Measurements from ENCODE around the gene TEC. TPM values are rescaled to one million over a fixed set of nuclear protein-coding genes. Genes with fewer than 3 reads are reported as not detected.
"Not testable (repeated sequence)": the region's sequence is repeated elsewhere in the genome, so short reads cannot be mapped to it uniquely, and the experiment has no call there.

The TEC gene
- total RNA-seq, 1 donor from 2014 or later = 0.35 TPM

DNA sequence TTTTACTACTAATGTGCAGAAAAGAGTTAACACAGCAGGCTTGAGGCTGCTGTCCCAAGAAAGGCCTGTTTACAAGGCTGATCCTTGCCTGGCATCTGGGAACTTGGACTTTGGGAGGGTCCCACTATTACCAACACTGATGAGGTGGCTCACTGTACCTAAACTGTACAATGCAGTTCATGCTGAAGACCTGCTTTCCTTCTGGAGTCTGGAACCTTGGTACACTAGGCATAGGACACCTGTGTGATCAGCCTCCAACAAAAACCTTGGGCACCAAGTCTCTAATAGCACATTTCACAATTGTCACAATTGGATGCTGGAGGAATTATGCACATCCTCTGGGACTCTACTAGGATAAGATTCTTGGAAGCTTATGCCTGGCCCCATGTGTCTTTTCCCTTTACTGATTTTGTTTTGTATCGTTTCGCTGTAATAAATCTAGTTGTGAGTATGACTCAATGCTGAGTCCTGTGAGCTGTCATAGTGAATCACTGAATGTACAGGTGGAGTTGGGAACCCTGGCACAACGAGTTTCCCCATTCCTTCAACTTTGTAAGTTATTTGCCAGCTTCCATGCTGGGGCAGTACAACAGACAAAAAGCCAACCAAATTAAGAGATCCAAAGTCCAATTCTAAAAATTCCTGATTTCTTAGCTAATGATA lies 45.9 kb downstream of the TEC start:
- DNase-seq (ENCODE audit: low spot score) = no peak
- H3K4me3 Mint-ChIP-seq (ENCODE audit: unreplicated experiment) = no peak overlapping the region
- H3K27ac Mint-ChIP-seq (ENCODE audit: unreplicated experiment) = no peak overlapping the region
- peaks cover 36% of the 10 kb centered on the region for H3K27me3 Mint-ChIP-seq (ENCODE audit: low read depth)
- TF ChIP-seq, protein P1, sequence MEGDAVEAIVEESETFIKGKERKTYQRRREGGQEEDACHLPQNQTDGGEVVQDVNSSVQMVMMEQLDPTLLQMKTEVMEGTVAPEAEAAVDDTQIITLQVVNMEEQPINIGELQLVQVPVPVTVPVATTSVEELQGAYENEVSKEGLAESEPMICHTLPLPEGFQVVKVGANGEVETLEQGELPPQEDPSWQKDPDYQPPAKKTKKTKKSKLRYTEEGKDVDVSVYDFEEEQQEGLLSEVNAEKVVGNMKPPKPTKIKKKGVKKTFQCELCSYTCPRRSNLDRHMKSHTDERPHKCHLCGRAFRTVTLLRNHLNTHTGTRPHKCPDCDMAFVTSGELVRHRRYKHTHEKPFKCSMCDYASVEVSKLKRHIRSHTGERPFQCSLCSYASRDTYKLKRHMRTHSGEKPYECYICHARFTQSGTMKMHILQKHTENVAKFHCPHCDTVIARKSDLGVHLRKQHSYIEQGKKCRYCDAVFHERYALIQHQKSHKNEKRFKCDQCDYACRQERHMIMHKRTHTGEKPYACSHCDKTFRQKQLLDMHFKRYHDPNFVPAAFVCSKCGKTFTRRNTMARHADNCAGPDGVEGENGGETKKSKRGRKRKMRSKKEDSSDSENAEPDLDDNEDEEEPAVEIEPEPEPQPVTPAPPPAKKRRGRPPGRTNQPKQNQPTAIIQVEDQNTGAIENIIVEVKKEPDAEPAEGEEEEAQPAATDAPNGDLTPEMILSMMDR (IDR thresholded peaks at IDR 0.05) = no peak
- H3K9me3 Mint-ChIP-seq (ENCODE audit: low read depth) = peaks cover 3% of the 10 kb centered on the region
- H3K4me1 Mint-ChIP-seq (ENCODE audit: low read depth) = no peaks in the 10 kb centered on the region
- H3K36me3 Mint-ChIP-seq (ENCODE audit: low read depth) = peaks cover 3% of the 10 kb centered on the region

DNA sequence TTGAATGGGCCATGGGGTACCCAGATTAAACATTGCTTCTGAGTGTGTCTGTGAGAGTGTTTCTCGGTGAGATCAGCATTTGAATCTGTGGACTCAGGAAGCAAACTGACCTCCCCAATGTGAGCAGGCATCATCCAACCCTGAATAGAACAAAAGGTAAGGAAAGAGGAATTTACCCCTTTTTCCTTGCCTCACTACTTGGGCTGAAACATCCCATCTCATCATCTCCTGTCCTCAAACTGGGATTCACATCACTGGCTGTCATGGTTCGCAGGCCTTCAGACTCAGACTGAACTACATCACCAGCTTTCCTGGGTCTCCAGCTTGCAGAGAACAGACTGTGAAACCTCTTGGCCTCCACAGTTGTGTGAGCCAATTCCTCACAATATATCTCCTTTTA lies 47.1 kb downstream of the TEC start:
- Mint-ChIP-seq H3K4me3 (ENCODE audit: unreplicated experiment) (no peak overlapping the region), H3K27ac (ENCODE audit: unreplicated experiment) (no peak overlapping the region), H3K27me3 (ENCODE audit: low read depth) (peaks cover 33% of the 10 kb centered on the region), H3K9me3 (ENCODE audit: low read depth) (peaks cover 3% of the 10 kb centered on the region), H3K36me3 (ENCODE audit: low read depth) (peaks cover 3% of the 10 kb centered on the region), H3K4me1 (ENCODE audit: low read depth) (no peaks in the 10 kb centered on the region)
- no peak for DNase-seq (ENCODE audit: low spot score)
- TF ChIP-seq, protein P1 (IDR thresholded peaks at IDR 0.05) = no peak

DNA sequence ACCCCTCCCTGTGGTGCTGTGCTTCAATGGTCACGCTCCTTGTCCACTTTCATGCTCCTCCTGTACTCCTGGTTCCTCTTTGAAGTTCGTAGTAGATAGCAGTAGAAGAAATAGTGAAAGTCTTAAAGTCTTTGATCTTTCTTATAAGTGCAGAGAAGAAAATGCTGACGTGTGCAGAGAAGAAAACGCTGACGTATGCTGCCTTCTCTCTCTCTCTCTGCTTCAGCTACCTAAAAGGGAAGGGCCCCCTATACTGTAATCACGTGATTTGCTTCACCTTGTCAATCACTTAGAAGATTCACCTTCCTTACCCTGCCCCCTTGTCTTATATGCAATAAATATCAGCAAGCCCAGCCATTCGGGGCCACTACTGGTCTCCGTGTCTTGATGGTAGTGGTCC lies 50.2 kb downstream of the TEC start:
- H3K4me1 Mint-ChIP-seq (ENCODE audit: low read depth); H3K27ac Mint-ChIP-seq (ENCODE audit: unreplicated experiment); H3K4me3 Mint-ChIP-seq (ENCODE audit: unreplicated experiment); H3K36me3 Mint-ChIP-seq (ENCODE audit: low read depth); H3K9me3 Mint-ChIP-seq (ENCODE audit: low read depth); DNase-seq (ENCODE audit: low spot score): not testable (repeated sequence)
- peaks cover 23% of the 10 kb centered on the region for H3K27me3 Mint-ChIP-seq (ENCODE audit: low read depth)

DNA sequence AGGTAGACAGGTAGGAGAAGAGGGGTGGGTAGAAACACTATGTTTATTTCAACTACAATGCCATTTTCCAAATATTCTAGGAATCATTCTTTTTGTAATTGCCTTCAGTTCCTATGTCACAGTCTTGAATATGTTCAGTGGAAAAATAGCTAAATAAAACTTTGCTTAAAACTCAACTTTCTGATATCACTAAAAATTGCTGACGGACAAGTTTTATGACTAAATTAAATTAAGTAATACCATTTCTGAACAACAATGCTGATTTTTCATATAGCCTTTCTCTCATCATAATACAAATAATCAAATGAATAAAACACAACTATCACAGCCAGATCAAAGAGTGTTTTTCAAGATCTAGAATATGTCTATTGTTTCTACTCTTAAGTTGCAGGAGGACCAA lies 53.1 kb downstream of the TEC start:
- peaks cover 3% of the 10 kb centered on the region for H3K9me3 Mint-ChIP-seq (ENCODE audit: low read depth)
- TF ChIP-seq, protein P1 (IDR thresholded peaks at IDR 0.05) = no peak
- H3K4me3 Mint-ChIP-seq (ENCODE audit: unreplicated experiment) = no peak overlapping the region
- H3K27ac Mint-ChIP-seq (ENCODE audit: unreplicated experiment) = no peak overlapping the region
- H3K27me3 Mint-ChIP-seq (ENCODE audit: low read depth) = peaks cover 26% of the 10 kb centered on the region
- H3K36me3 Mint-ChIP-seq (ENCODE audit: low read depth) = peaks cover 3% of the 10 kb centered on the region
- H3K4me1 Mint-ChIP-seq (ENCODE audit: low read depth) = no peaks in the 10 kb centered on the region
- no peak for DNase-seq (ENCODE audit: low spot score)

DNA sequence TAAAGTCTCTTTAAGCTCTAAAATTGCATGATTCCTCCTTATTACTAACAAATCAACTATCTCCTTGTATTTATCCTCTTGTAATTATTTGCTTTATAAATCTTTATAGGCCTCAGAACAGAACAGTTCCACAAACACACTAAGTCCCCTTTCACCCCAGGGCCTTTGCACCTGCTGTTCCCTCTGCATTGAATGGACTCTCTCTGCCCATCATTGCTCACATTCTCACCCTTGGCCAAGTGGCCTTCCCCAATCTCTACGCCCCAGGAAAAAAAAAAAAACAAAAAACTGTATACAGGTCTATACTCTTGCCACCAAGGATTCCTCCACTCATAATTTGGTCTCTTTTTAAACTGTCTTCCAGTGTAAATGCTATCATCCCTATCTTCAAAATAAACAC lies 53.7 kb downstream of the TEC start:
- TF ChIP-seq, protein P1 (IDR thresholded peaks at IDR 0.05) = no peak
- DNase-seq (ENCODE audit: low spot score) = no peak
- H3K27me3 Mint-ChIP-seq (ENCODE audit: low read depth) = peaks cover 26% of the 10 kb centered on the region
- H3K27ac Mint-ChIP-seq (ENCODE audit: unreplicated experiment) = no peak overlapping the region
- no peaks in the 10 kb centered on the region for H3K4me1 Mint-ChIP-seq (ENCODE audit: low read depth)
- peaks cover 3% of the 10 kb centered on the region for H3K36me3 Mint-ChIP-seq (ENCODE audit: low read depth)
- H3K4me3 Mint-ChIP-seq (ENCODE audit: unreplicated experiment) = no peak overlapping the region
- peaks cover 3% of the 10 kb centered on the region for H3K9me3 Mint-ChIP-seq (ENCODE audit: low read depth)

DNA sequence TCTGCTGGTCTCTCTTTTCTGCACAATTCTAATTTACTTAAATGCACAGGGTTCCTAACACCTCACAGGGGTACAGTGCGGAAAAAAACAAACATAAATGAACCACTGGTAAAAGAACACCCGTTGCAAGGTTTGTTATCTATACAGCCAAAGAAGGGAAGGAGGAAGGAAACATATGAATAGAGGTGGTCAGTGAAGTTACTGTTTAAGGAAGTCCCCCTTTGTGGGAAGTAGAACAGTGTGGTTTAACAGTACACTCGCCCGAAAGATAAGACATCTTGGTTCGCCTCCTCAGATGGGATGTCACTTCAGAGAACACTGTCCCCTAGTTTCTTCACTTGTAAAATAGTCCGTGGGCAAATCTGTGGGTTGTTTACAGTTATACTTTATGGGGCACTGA lies 57.5 kb downstream of the TEC start:
- TF ChIP-seq, protein P1 (IDR thresholded peaks at IDR 0.05) = no peak
- peaks cover 35% of the 10 kb centered on the region for H3K27me3 Mint-ChIP-seq (ENCODE audit: low read depth)
- no peaks in the 10 kb centered on the region for H3K4me1 Mint-ChIP-seq (ENCODE audit: low read depth)
- H3K4me3 Mint-ChIP-seq (ENCODE audit: unreplicated experiment) = no peak overlapping the region
- no peak overlapping the region for H3K27ac Mint-ChIP-seq (ENCODE audit: unreplicated experiment)
- no peaks in the 10 kb centered on the region for H3K9me3 Mint-ChIP-seq (ENCODE audit: low read depth)
- DNase-seq (ENCODE audit: low spot score) = no peak
- no peaks in the 10 kb centered on the region for H3K36me3 Mint-ChIP-seq (ENCODE audit: low read depth)
